Left lung (tissue), 10 donors: Measurements from ENCODE around the gene IL15. TPM values are rescaled to one million over a fixed set of nuclear protein-coding genes. Genes with fewer than 3 reads are reported as not detected.
"Not testable (repeated sequence)": the region's sequence is repeated elsewhere in the genome, so short reads cannot be mapped to it uniquely, and the experiment has no call there.

Experiments
- ATAC-seq: fragments of 200-7000 bp; cut with Tn5 transposase; one replicate; pipeline ENCODE4 v1.9.1; 2020; ENCODE audit warnings: moderate library complexity
- DNase-seq, 4 donors: peaks; one replicate each; pipeline ENCODE4 v3.0.0-alpha.2; 2013 to 2020
- H3K27ac ChIP-seq, 2 donors: fragments of 200-600 bp; sonication (generic) in 1 of 2; one replicate each; pipeline versions ENCODE4 v1.5.0 to v1.8.0; 2020 to 2021
- H3K27me3 ChIP-seq, 2 donors: fragments of 200-600 bp; sonication (generic) in 1 of 2; one replicate each; pipeline versions ENCODE4 v1.5.0 to v1.8.0; 2020 to 2021
- H3K36me3 ChIP-seq, 2 donors: fragments of 200-600 bp; sonication (generic) in 1 of 2; one replicate each; pipeline versions ENCODE4 v1.5.0 to v1.8.0; 2020 to 2021
- H3K4me1 ChIP-seq, 2 donors: fragments of 200-600 bp; one replicate each; pipeline ENCODE4 v1.8.0; 2021
- H3K4me3 ChIP-seq, 2 donors: fragments of 200-600 bp; sonication (generic) in 1 of 2; one replicate each; pipeline versions ENCODE4 v1.5.0 to v1.8.0; 2020 to 2021; ENCODE audit warnings: mild to moderate bottlenecking in 1 of 2
- H3K9me3 ChIP-seq, 2 donors: fragments of 200-600 bp; sonication (generic) in 1 of 2; one replicate each; pipeline versions ENCODE4 v1.5.0 to v1.8.0; 2020 to 2021
- CTCF ChIP-seq, 2 donors: fragments of 200-600 bp; sonication (generic) in 1 of 2; IDR thresholded peaks; one replicate each; pipeline versions ENCODE4 v1.5.0 to v1.8.0; 2021; ENCODE audit warnings: antibody characterized with exemption in 2 of 2
- intact Hi-C, 2 donors: fragments of 100-400 bp; cut with DNase I; formaldehyde crosslinking; loops; one replicate each; pipeline versions ENCODE4 v1.11.2 to v1.14.2; 2022
- polyA plus RNA-seq, 6 donors: library from polyadenylated mRNA; unstranded; fragments of 120-200 nt; gene quantifications; one replicate each; pipeline ENCODE4 v1.2.1, GENCODE V29; 2013; ENCODE audit not compliant: insufficient read length in 6 of 6
- total RNA-seq, 2 donors: library from RNA; stranded (reverse); fragmentation: NEBNext Ultra II Directional; extraction: Animal tissue kit (Norgen Biotek cat#: 25700); gene quantifications; one replicate each; pipeline ENCODE4 v1.2.1, GENCODE V29; 2021
- donor health status: DM: no; HTN: yes; CAD: no.
- donor health status: DM: no; HTN: no; CAD: no.

IL15 gene
- total and polyA plus RNA-seq, 8 donors: 0.74 to 6.4 (median 1.3) TPM

GRCh38 chr4:141684785-141685184 lies 48.4 kb downstream of the IL15 start:
- no peaks in the 10 kb centered on the region for H3K27me3 ChIP-seq
- ATAC-seq (no peak), DNase-seq (no peak)
- no peak overlapping the region for H3K4me3 ChIP-seq
- no peak overlapping the region for H3K27ac ChIP-seq
- H3K4me1 ChIP-seq: peaks cover 4 to 6% of the 10 kb centered on the region in 2 donors
- intact Hi-C loops: no loop called here
- H3K9me3 ChIP-seq: no peaks in the 10 kb centered on the region
- no peaks in the 10 kb centered on the region for H3K36me3 ChIP-seq
- TF ChIP-seq CTCF (IDR thresholded peaks at IDR 0.05): no peak

GRCh38 chr4:141686146-141686775 lies 49.9 kb downstream of the IL15 start:
- Histone ChIP-seq H3K4me3 (no peak overlapping the region), H3K36me3 (no peaks in the 10 kb centered on the region), H3K27ac (no peak overlapping the region), H3K27me3 (no peaks in the 10 kb centered on the region), H3K4me1 (peaks cover 4 to 6% of the 10 kb centered on the region in 2 donors), H3K9me3 (no peaks in the 10 kb centered on the region)
- no peak for ATAC-seq
- no peak for DNase-seq
- intact Hi-C loops: no loop called here
- no peak for TF ChIP-seq CTCF (IDR thresholded peaks at IDR 0.05)

- intact Hi-C loops: no loop called here
- no peaks in the 10 kb centered on the region for H3K27me3 ChIP-seq
Measured at GRCh38 chr4:141686879-141687278, 50.5 kb downstream of the IL15 start.

GRCh38 chr4:141689726-141690296 lies 53.4 kb downstream of the IL15 start:
- H3K4me3 ChIP-seq, H3K36me3 ChIP-seq, H3K27ac ChIP-seq, intact Hi-C loops, H3K27me3 ChIP-seq, H3K4me1 ChIP-seq, H3K9me3 ChIP-seq, ATAC-seq: not testable (repeated sequence)
- peak in 1 of 4 donors; percentile 55 for DNase-seq

More at GRCh38 chr4:141686879-141687278, 50.5 kb downstream of the IL15 start:
- peaks cover 4 to 6% of the 10 kb centered on the region in 2 donors for H3K4me1 ChIP-seq
- H3K36me3 ChIP-seq: no peaks in the 10 kb centered on the region
- H3K4me3 ChIP-seq: no peak overlapping the region
- DNase-seq (no peak), ATAC-seq (no peak)
- no peak for TF ChIP-seq CTCF (IDR thresholded peaks at IDR 0.05)
- no peaks in the 10 kb centered on the region for H3K9me3 ChIP-seq
- H3K27ac ChIP-seq: no peak overlapping the region

GRCh38 chr4:141691247-141691646 lies 54.9 kb downstream of the IL15 start:
- DNase-seq, intact Hi-C loops, H3K27ac ChIP-seq, ATAC-seq, H3K27me3 ChIP-seq, H3K36me3 ChIP-seq, H3K4me1 ChIP-seq, H3K9me3 ChIP-seq, H3K4me3 ChIP-seq: not testable (repeated sequence)

- Histone ChIP-seq H3K27me3 (no peaks in the 10 kb centered on the region), H3K9me3 (peaks cover 0 to 5% of the 10 kb centered on the region in 2 donors), H3K4me3 (no peak overlapping the region), H3K27ac (no peak overlapping the region), H3K4me1 (no peaks in the 10 kb centered on the region), H3K36me3 (no peaks in the 10 kb centered on the region)
- TF ChIP-seq CTCF (IDR thresholded peaks at IDR 0.05): no peak
- intact Hi-C loops: no loop called here
- DNase-seq (no peak), ATAC-seq (no peak)
Measured at GRCh38 chr4:141692081-141692480, 55.7 kb downstream of the IL15 start.
